Spleen (tissue), 11 donors: Measurements from ENCODE around the gene MYMX. TPM values are rescaled to one million over a fixed set of nuclear protein-coding genes. Genes with fewer than 3 reads are reported as not detected.
A peak's percentile ranks its signal among the peaks of the same experiment; 100 is the strongest.

Experiments used
- DNase-seq: peaks from one replicate; pipeline ENCODE4 v3.0.0-alpha.2; 2020
- H3K27ac ChIP-seq, 8 donors: fragments of 200-600 bp; sonication (generic) in 7 of 8; 1 replicate in 4 of 8; 2 replicates in 4 of 8; pipeline versions ENCODE4 v1.5.0 to v1.8.0; 2016 to 2021; ENCODE audit warnings: inconsistent platforms in 4 of 8, mild to moderate bottlenecking in 4 of 8, moderate library complexity in 1 of 8
- H3K27me3 ChIP-seq, 7 donors: fragments of 200-600 bp; sonication (generic) in 6 of 7; replicated peaks in 1 of 7; 1 replicate in 4 of 7; 2 replicates in 3 of 7; pipeline versions ENCODE4 v1.5.0 to v1.8.0; 2016 to 2021; ENCODE audit warnings: inconsistent platforms in 3 of 7, mild to moderate bottlenecking in 1 of 7
- H3K36me3 ChIP-seq, 6 donors: fragments of 200-600 bp; sonication (generic) in 5 of 6; 1 replicate in 4 of 6; 2 replicates in 2 of 6; pipeline versions ENCODE4 v1.5.0 to v1.8.0; 2016 to 2021; ENCODE audit warnings: inconsistent platforms in 2 of 6
- H3K4me1 ChIP-seq, 6 donors: fragments of 200-600 bp; sonication (generic) in 5 of 6; 1 replicate in 3 of 6; 2 replicates in 3 of 6; pipeline versions ENCODE4 v1.5.0 to v1.8.0; 2016 to 2021; ENCODE audit warnings: inconsistent platforms in 3 of 6
- H3K4me3 ChIP-seq, 8 donors: fragments of 200-600 bp; sonication (generic) in 7 of 8; 1 replicate in 4 of 8; 2 replicates in 4 of 8; pipeline versions ENCODE4 v1.5.0 to v1.8.0; 2016 to 2021; ENCODE audit warnings: inconsistent platforms in 4 of 8, mild to moderate bottlenecking in 4 of 8, moderate library complexity in 2 of 8
- H3K9me3 ChIP-seq, 8 donors: fragments of 200-600 bp; sonication (generic) in 7 of 8; 1 replicate in 4 of 8; 2 replicates in 4 of 8; pipeline versions ENCODE4 v1.5.0 to v1.8.0; 2016 to 2021; ENCODE audit warnings: inconsistent platforms in 4 of 8
- CTCF ChIP-seq, 11 experiments: fragments of 200-600 bp in 7 of 11; fragments of 450-650 bp in 4 of 11; sonication (generic) in 4 of 11; IDR thresholded peaks in 8 of 11; conservative IDR thresholded peaks in 3 of 11; 1 replicate in 7 of 11; 2 replicates in 4 of 11; pipeline versions ENCODE4 v1.4.0 to v1.8.0; 2016 to 2021; ENCODE audit warnings: antibody characterized with exemption in 11 of 11, inconsistent platforms in 4 of 11, mild to moderate bottlenecking in 1 of 11
- POLR2A ChIP-seq, 3 donors: fragments of 450-650 bp; IDR thresholded peaks; one replicate each; pipeline ENCODE4 v1.5.1; 2017; ENCODE audit warnings: antibody characterized with exemption in 3 of 3, mild to moderate bottlenecking in 1 of 3
- POLR2AphosphoS5 ChIP-seq, 3 donors: sonication (generic); formaldehyde crosslinking; IDR thresholded peaks; one replicate each; pipeline ENCODE4 v1.5.1; 2017; ENCODE audit warnings: antibody characterized with exemption in 3 of 3
- WGBS, 5 donors: extraction: QIAGEN DNeasy Blood & Tissue Kit in 3 of 5; methylation state at CpG; one replicate each; pipeline versions ENCODE4 v1.1.5 to v1.1.7; 2013 to 2018; 5-methylcytosine and 5-hydroxymethylcytosine counted together
- intact Hi-C: fragments of 100-400 bp; cut with DNase I; formaldehyde crosslinking; loops from one replicate; pipeline ENCODE4 v1.15.0; 2023; ENCODE audit warnings: low total_unique reads
- polyA plus RNA-seq, 3 donors: library from polyadenylated mRNA; stranded (reverse); fragments of 200-250 nt; gene quantifications; one replicate each; pipeline ENCODE4 v1.2.1, GENCODE V29; 2013
- total RNA-seq, 7 donors: library from RNA; depleted of rRNA in 3 of 7; stranded (reverse); fragments of >200 nt in 3 of 7; fragmentation: NEBNext Ultra II Directional in 4 of 7; extraction: Animal tissue kit (Norgen Biotek cat#: 25700) in 4 of 7; gene quantifications; one replicate each; pipeline versions ENCODE4 v1.1.0 to v1.2.1, GENCODE V29; 2016 to 2021
- donor health status: healthy with polysubstance abuse.
- donor health status: DM: no; HTN: no; CAD: no; lungs with moderate emphysema.
- donor health status: DM: no; HTN: no; CAD: no.
- donor health status: Bipolar disorder and iron deficiency.
- donor health status: healthy.
- donor health status: DM: no; HTN: no; CAD: no.
- donor health status: DM: yes; HTN: yes; CAD: no.

MYMX gene
- total and polyA plus RNA-seq, 10 donors, result 0.34 to 1.5 (median 0.87) TPM; not detected in 2

- no peak overlapping the region for H3K4me3 ChIP-seq
- peak overlapping the region in 7 of 8 donors; percentile 41 to 98 (median 95) for H3K27ac ChIP-seq
- no peaks in the 10 kb centered on the region for H3K27me3 ChIP-seq
- peaks cover 41 to 98% (median 92%) of the 10 kb centered on the region in 6 donors for H3K4me1 ChIP-seq
- no peaks in the 10 kb centered on the region for H3K9me3 ChIP-seq
- TF ChIP-seq CTCF (IDR thresholded peaks at IDR 0.05 in 8 of 11, conservative IDR thresholded peaks at IDR 0.05 in 3 of 11) (no peak), POLR2AphosphoS5 (IDR thresholded peaks at IDR 0.05) (peak in 1 of 3 donors; percentile 12), POLR2A (IDR thresholded peaks at IDR 0.05) (no peak)
- 80 to 87% (median 86%) methylated on average over 3 of the region's 3 CpGs for WGBS, 5 donors
- intact Hi-C loops, result no loop called here
- H3K36me3 ChIP-seq, result peaks cover 7 to 70% (median 52%) of the 10 kb centered on the region in 6 donors
- peak; percentile 68 for DNase-seq
Measured at GRCh38 chr6:44258921-44259320, 42.2 kb downstream of the MYMX start.

GRCh38 chr6:44260011-44260410 lies 43.3 kb downstream of the MYMX start:
- peak; percentile 81 for DNase-seq
- no peaks in the 10 kb centered on the region for H3K27me3 ChIP-seq
- WGBS, 5 donors, result 70 to 93% (median 89%) methylated on average over 8 of the region's 8 CpGs
- no peaks in the 10 kb centered on the region for H3K9me3 ChIP-seq
- H3K4me1 ChIP-seq, result peaks cover 41 to 98% (median 90%) of the 10 kb centered on the region in 6 donors
- H3K4me3 ChIP-seq, result peak overlapping the region in 1 of 8 donors; percentile 35
- H3K36me3 ChIP-seq, result peaks cover 2 to 59% (median 42%) of the 10 kb centered on the region in 6 donors
- intact Hi-C loops, result no loop called here
- TF ChIP-seq POLR2AphosphoS5 (IDR thresholded peaks at IDR 0.05) (peak in 2 of 3 donors; percentile 39 to 54), POLR2A (IDR thresholded peaks at IDR 0.05) (no peak)
- peak overlapping the region in 7 of 8 donors; percentile 41 to 98 (median 95) for H3K27ac ChIP-seq

- TF ChIP-seq POLR2AphosphoS5 (IDR thresholded peaks at IDR 0.05) (no peak), CTCF (IDR thresholded peaks at IDR 0.05 in 8 of 11, conservative IDR thresholded peaks at IDR 0.05 in 3 of 11) (no peak), POLR2A (IDR thresholded peaks at IDR 0.05) (no peak)
- peak overlapping the region in 1 of 8 donors; percentile 90 for H3K4me3 ChIP-seq
- intact Hi-C loops, result no loop called here
- H3K4me1 ChIP-seq, result peaks cover 42 to 94% (median 87%) of the 10 kb centered on the region in 6 donors
- no peaks in the 10 kb centered on the region for H3K9me3 ChIP-seq
- peak; percentile 41 for DNase-seq
- no peaks in the 10 kb centered on the region for H3K27me3 ChIP-seq
- 76 to 85% (median 81%) methylated on average over 5 to 6 of the region's 6 CpGs for WGBS, 5 donors
- H3K36me3 ChIP-seq, result peaks cover 2 to 53% (median 36%) of the 10 kb centered on the region in 6 donors
- H3K27ac ChIP-seq, result peak overlapping the region; percentile 41 to 98 (median 96)
Measured at GRCh38 chr6:44260451-44261297, 43.9 kb downstream of the MYMX start.

- Histone ChIP-seq H3K4me1 (peaks cover 39 to 94% (median 86%) of the 10 kb centered on the region in 6 donors), H3K36me3 (peaks cover 2 to 50% (median 34%) of the 10 kb centered on the region in 6 donors), H3K9me3 (no peaks in the 10 kb centered on the region), H3K27ac (peak overlapping the region; percentile 94 to 98 (median 96)), H3K27me3 (no peaks in the 10 kb centered on the region), H3K4me3 (peak overlapping the region in 3 of 8 donors; percentile 90 to 95 (median 91))
- 78 to 93% (median 87%) methylated on average over 5 to 8 of the region's 8 CpGs for WGBS, 5 donors
- TF ChIP-seq CTCF (IDR thresholded peaks at IDR 0.05 in 8 of 11, conservative IDR thresholded peaks at IDR 0.05 in 3 of 11) (no peak), POLR2AphosphoS5 (IDR thresholded peaks at IDR 0.05) (peak in 1 of 3 donors; percentile 45)
- DNase-seq, result peak; percentile 78
- intact Hi-C loops, result no loop called here
Measured at GRCh38 chr6:44261581-44261980, 44.9 kb downstream of the MYMX start.
